HepG2 (cell line): ENCODE measurements around the gene SART1. TPM values are rescaled to one million over a fixed set of nuclear protein-coding genes. Genes with fewer than 3 reads are reported as not detected.
A peak's percentile ranks its signal among the peaks of the same experiment; 100 is the strongest.

Source experiments
- ARHGAP35 ChIP-seq: sonication (generic); formaldehyde crosslinking; IDR thresholded peaks from 2 replicates; pipeline ENCODE4 v1.9.0; 2022; ENCODE audit warnings: mild to moderate bottlenecking, inconsistent platforms, moderate library complexity, missing genetic modification reagents, borderline replicate concordance
- ATF7-NPFF ChIP-seq: sonication (generic); formaldehyde crosslinking; IDR thresholded peaks from 2 replicates; pipeline ENCODE4 v1.8.1; 2023; ENCODE audit warnings: mild to moderate bottlenecking, low read depth, missing genetic modification reagents, moderate library complexity
- CBX2 ChIP-seq, 2 experiments: fragments of 200-600 bp in 1 of 2; sonication (generic); formaldehyde crosslinking in 1 of 2; IDR thresholded peaks; 2 replicates each; pipeline versions ENCODE4 v1.7.0 to v1.8.1; 2018 to 2022; ENCODE audit warnings: low read depth in 2 of 2, low read length in 1 of 2, mild to moderate bottlenecking in 1 of 2, missing genetic modification reagents in 1 of 2
- CREM ChIP-seq, 2 experiments: sonication (generic) in 1 of 2; formaldehyde crosslinking in 1 of 2; IDR thresholded peaks; 2 replicates each; pipeline versions ENCODE4 v1.4.0 to v1.6.1; 2016 to 2020; ENCODE audit warnings: antibody characterized with exemption in 1 of 2, mild to moderate bottlenecking in 1 of 2, missing genetic modification reagents in 1 of 2
- EP300 ChIP-seq, 3 experiments: sonication (generic) in 1 of 3; formaldehyde crosslinking in 1 of 3; IDR thresholded peaks; 2 replicates each; pipeline versions ENCODE4 v1.5.1 to v1.6.1; 2011 to 2020; ENCODE audit warnings: low read depth in 2 of 3, low read length in 2 of 3, borderline replicate concordance in 1 of 3, improper control_type of control experiment in 1 of 3, mild to moderate bottlenecking in 1 of 3, missing genetic modification reagents in 1 of 3, moderate library complexity in 1 of 3
- HMGXB3 ChIP-seq: sonication (generic); formaldehyde crosslinking; IDR thresholded peaks from 2 replicates; pipeline ENCODE4 v1.4.0; 2020; ENCODE audit warnings: missing genetic modification reagents, borderline replicate concordance
- IRF2 ChIP-seq: IDR thresholded peaks from 2 replicates; pipeline ENCODE4 v1.6.1; 2018; ENCODE audit warnings: missing genetic modification reagents, missing compliant biosample characterization
- MEIS2 ChIP-seq: sonication (generic); formaldehyde crosslinking; IDR thresholded peaks from 2 replicates; pipeline ENCODE4 v1.9.0; 2021; ENCODE audit warnings: mild to moderate bottlenecking, missing genetic modification reagents
- MIER3 ChIP-seq: IDR thresholded peaks from 2 replicates; pipeline ENCODE4 v1.6.1; 2016; ENCODE audit warnings: missing compliant biosample characterization, borderline replicate concordance
- PRDM15 ChIP-seq: sonication (generic); formaldehyde crosslinking; IDR thresholded peaks from 2 replicates; pipeline ENCODE4 v1.4.0; 2020; ENCODE audit warnings: missing genetic modification reagents
- RCOR2 ChIP-seq: IDR thresholded peaks from 2 replicates; pipeline ENCODE4 v1.6.1; 2016; ENCODE audit warnings: missing biosample characterization, missing genetic modification reagents
- SUZ12 ChIP-seq: fragments of 150-350 bp; IDR thresholded peaks from 2 replicates; pipeline ENCODE4 v1.6.1; 2014; ENCODE audit warnings: low read depth, low read length
- ZNF101 ChIP-seq: sonication (generic); formaldehyde crosslinking; IDR thresholded peaks from 2 replicates; pipeline ENCODE4 v1.4.0; 2020; ENCODE audit warnings: mild to moderate bottlenecking, low read depth, missing genetic modification reagents, borderline replicate concordance
- ZNF12 ChIP-seq: sonication (generic); formaldehyde crosslinking; IDR thresholded peaks from 2 replicates; pipeline ENCODE4 v1.5.0; 2020; ENCODE audit warnings: missing genetic modification reagents
- ZNF143 ChIP-seq: sonication (generic); formaldehyde crosslinking; IDR thresholded peaks from 2 replicates; pipeline ENCODE4 v1.4.0; 2020; ENCODE audit warnings: missing genetic modification reagents
- ZNF30 ChIP-seq: sonication (generic); formaldehyde crosslinking; IDR thresholded peaks from 2 replicates; pipeline ENCODE4 v1.5.0; 2020; ENCODE audit warnings: mild to moderate bottlenecking, missing genetic modification reagents
- ZNF747 ChIP-seq: sonication (generic); formaldehyde crosslinking; IDR thresholded peaks from 2 replicates; pipeline ENCODE4 v1.8.1; 2023; ENCODE audit warnings: missing genetic modification reagents, mild to moderate bottlenecking, borderline replicate concordance
- ZNF891 ChIP-seq: sonication (generic); formaldehyde crosslinking; IDR thresholded peaks from 2 replicates; pipeline ENCODE4 v1.5.0; 2020; ENCODE audit warnings: mild to moderate bottlenecking, missing genetic modification reagents
- polyA plus RNA-seq, 8 experiments: library from polyadenylated mRNA; depleted of rRNA in 3 of 8; stranded (reverse) in 7 of 8; unstranded in 1 of 8; fragments of >200 nt; fragmentation: Illumina TruSeq in 4 of 8; extraction: Trizol in 4 of 8; gene quantifications; 2 replicates each; pipeline versions ENCODE4 v1.2.1 to v1.2.3, GENCODE V29; 2011 to 2016; ENCODE audit warnings: low read depth in 4 of 8, missing spikeins in 1 of 8, mixed read lengths in 1 of 8; ENCODE audit not compliant: insufficient read depth in 1 of 8
- total RNA-seq, 5 experiments: library from RNA; depleted of rRNA; stranded (reverse); fragments of >200 nt; fragmentation: Illumina TruSeq; extraction: Trizol; gene quantifications; 2 replicates each; pipeline ENCODE4 v1.2.3, GENCODE V29; 2016; ENCODE audit warnings: low read depth in 1 of 5

The SART1 gene
- total and polyA plus RNA-seq, 2 of the 13 experiments (the other 11 are each of a cell fraction or from before 2014, with no cell fraction given), result 11.3 to 22.5 TPM

GRCh38 chr11:66001942-66002647, 40.6 kb downstream of the SART1 start, which contains the start of the genes BANF1 and EIF1AD (continued):
- TF ChIP-seq RCOR2, result no peak
- TF ChIP-seq ZNF30 (CRISPR knock-in tag), result peak; percentile 63; the same call in 1 of the 2 replicates
- TF ChIP-seq ATF7-NPFF (CRISPR knock-in tag), result peak; percentile 62; the same call in 1 of the 2 replicates
- TF ChIP-seq HMGXB3 (CRISPR knock-in tag), result peak; percentile 46; the same call in 1 of the 2 replicates
- peak; percentile 88 for TF ChIP-seq ZNF747 (CRISPR knock-in tag)
- TF ChIP-seq ZNF143 (CRISPR knock-in tag), result peak; percentile 78
- peak; percentile 90 for TF ChIP-seq IRF2 (CRISPR knock-in tag)
- TF ChIP-seq MEIS2 (CRISPR knock-in tag), result peak; percentile 32; the same call in 1 of the 2 replicates
- 0 out of 2 replicates have a peak, but pooled peaks have one; percentile 70 for TF ChIP-seq ZNF101 (CRISPR knock-in tag)
- TF ChIP-seq CBX2 (IDR thresholded peaks at IDR 0.05; ENCODE audit: low read depth, low read length), result no peak
- TF ChIP-seq CBX2 (CRISPR knock-in tag; IDR thresholded peaks at IDR 0.05; ENCODE audit: low read depth), result no peak
- TF ChIP-seq EP300 (IDR thresholded peaks at IDR 0.05; ENCODE audit: low read depth in 2 of 2, low read length in 2 of 2), result peak in 1 of 2 experiments; percentile 53; a peak in 1 of 4 replicates
- TF ChIP-seq EP300 (CRISPR knock-in tag; IDR thresholded peaks at IDR 0.05; ENCODE audit: borderline replicate concordance), result peak; percentile 62; the same call in 1 of the 2 replicates
- TF ChIP-seq ZNF891 (CRISPR knock-in tag), result no peak; the same call in 1 of the 2 replicates
- TF ChIP-seq CREM (IDR thresholded peaks at IDR 0.05), result peak; percentile 86
- no peak for TF ChIP-seq CREM (CRISPR knock-in tag; IDR thresholded peaks at IDR 0.05)
- TF ChIP-seq ZNF12 (CRISPR knock-in tag), result peak; percentile 84
- TF ChIP-seq SUZ12, result no peak
- TF ChIP-seq ARHGAP35 (CRISPR knock-in tag), result no peak
- peak; percentile 67; the same call in 1 of the 2 replicates for TF ChIP-seq MIER3 (CRISPR knock-in tag)
- no peak; the same call in 1 of the 2 replicates for TF ChIP-seq PRDM15 (CRISPR knock-in tag)
